Inferior parietal cortex (tissue), 1 donor: Measurements from ENCODE around the gene ELOA.
A peak's percentile ranks its signal among the peaks of the same experiment; 100 is the strongest.
"Not testable (repeated sequence)": the region's sequence is repeated elsewhere in the genome, so short reads cannot be mapped to it uniquely, and the experiment has no call there.

ENCODE experiments used
- DNase-seq: peaks from one replicate; pipeline ENCODE4 v3.0.0-alpha.2; 2016; ENCODE audit errors: extremely low spot score

ELOA gene

DNA sequence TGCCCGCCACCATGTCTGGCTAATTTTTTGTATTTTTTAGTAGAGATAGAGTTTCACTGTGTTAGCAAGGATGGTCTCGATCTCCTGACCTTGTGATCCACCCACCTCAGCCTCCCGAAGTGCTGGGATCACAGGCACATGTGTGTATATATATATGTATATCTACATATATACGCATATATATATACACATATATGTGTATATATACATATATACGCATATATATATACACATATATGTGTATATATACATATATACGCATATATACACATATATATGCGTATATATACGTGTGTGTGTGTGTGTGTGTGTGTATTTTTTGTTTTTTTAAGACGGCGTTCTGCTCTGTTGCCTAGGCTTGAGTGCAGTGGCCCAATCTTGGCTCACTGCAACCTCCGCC, 39.9 kb downstream of the ELOA start:
- not testable (repeated sequence) for DNase-seq

GRCh38 chr1:23784846-23785245, 41.6 kb downstream of the ELOA start:
- DNase-seq, result no peak

DNA sequence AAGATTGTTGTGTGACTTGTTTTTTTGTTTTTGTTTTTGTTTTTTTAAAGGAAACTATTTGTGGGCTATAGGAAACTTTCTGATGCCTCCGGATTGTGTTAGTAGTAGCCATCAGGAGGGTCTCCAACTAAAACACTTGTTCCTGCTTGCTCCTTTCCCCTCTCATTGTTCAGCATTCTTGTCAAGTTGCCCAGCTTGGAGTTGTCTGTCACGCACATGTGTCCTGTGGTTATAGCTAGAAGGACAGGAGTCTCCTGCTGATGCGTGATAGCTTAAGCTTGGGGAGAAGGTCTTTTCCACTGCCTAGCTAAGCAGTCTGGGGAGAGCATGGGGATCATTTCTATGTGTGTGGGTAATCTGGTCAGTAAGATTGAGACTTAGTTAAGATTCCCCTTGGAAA, 44.4 kb downstream of the ELOA start:
- DNase-seq, result no peak

DNA sequence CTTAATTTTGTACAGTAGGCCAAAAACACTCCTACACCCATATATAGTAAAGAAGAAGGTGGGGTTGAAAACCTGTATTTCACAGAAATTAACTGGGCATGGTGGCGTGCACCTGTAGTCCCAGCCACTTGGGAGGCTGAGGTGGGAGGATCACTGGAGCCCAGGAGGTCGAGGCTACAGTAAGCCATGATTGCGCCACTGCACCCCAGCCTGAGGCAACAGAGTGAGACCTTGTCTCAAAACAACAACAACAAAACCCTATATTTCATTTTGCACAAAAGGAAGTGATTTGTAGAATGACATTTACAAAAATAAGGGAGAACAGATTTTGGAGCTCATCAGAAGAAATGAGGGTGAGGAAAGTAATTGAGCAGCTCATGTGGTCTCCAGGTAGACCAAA, 45.4 kb downstream of the ELOA start:
- DNase-seq, result no peak

DNA sequence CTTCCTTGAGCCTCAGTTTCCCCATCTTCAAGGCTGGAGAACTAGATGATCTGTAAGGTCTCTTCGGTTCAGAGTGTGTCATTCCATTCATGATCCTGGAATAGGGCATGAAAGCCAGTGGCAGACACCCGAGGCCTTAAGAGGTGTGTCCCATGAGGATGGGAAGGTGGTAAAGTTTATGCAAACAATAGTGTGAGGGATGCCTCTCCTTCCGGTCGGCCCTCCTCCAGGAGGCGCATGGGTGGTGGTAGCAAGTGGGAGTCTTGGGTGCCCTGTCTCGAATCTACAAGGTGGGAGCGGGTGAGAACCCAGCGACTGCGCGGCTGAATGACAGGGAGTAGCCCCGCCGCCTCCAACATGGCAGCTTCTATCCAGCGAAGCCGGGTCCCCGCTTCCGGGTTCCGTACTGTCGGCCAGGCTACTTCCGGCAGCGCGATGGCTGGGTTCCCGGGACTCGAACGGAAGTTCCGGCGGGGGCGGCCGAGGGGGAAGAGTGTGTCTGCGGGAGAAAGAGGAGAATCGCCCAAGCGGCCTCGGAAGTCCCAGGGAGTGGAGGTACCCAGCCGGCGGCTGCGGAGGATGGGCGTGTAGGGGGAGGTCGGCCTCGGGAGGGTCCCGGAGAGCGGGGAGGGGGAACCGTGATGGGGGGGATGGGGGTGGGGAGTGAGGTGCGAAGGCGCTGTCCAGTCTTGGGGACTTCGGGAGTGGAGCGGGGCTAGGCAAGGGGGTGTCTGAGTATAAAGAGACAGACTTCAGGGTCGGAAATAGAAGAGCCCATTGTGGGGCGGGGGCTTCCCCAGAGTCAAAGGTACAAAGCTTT, 47.6 kb downstream of the ELOA start, which contains the start of gene LYPLA2:
LYPLA2 (plus strand) TSS at position 450 of the 820 bp plus-strand sequence. CDS start 1,538 bp downstream, outside the sequence.
- peak; percentile 95 for DNase-seq

- DNase-seq, result no peak
Observed at GRCh38 chr1:23791516-23792047, 48.3 kb downstream of the ELOA start.

GRCh38 chr1:23792151-23792945, 49.1 kb downstream of the ELOA start:
- no peak for DNase-seq

GRCh38 chr1:23793018-23793781, 49.9 kb downstream of the ELOA start:
- no peak for DNase-seq

DNA sequence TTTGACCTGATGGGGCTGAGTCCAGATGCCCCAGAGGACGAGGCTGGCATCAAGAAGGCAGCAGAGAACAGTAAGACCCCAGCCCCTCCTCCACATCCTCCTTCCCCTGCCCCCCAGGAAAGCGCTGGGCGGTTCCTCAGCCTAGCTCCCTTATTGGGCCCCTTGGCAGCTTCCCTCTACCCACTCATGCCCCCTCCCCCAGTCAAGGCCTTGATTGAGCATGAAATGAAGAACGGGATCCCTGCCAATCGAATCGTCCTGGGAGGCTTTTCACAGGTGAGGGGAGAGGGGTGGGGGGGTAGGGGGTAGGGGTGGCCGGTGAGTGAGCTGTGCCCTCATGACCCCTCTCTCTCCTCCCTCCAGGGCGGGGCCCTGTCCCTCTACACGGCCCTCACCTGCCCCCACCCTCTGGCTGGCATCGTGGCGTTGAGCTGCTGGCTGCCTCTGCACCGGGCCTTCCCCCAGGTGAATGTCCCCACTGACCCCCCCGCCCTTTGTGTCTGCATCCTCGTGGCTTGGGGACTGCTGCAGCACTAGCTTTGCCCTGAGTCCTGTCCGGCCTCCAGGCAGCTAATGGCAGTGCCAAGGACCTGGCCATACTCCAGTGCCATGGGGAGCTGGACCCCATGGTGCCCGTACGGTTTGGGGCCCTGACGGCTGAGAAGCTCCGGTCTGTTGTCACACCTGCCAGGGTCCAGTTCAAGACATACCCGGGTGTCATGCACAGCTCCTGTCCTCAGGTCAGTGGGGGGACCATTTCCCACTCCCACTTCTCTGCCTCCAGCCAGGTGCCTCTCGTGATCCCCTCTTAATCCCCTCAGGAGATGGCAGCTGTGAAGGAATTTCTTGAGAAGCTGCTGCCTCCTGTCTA, 50.8 kb downstream of the ELOA start:
- no peak for DNase-seq

GRCh38 chr1:23794732-23795182, 51.5 kb downstream of the ELOA start:
- not testable (repeated sequence) for DNase-seq

DNA sequence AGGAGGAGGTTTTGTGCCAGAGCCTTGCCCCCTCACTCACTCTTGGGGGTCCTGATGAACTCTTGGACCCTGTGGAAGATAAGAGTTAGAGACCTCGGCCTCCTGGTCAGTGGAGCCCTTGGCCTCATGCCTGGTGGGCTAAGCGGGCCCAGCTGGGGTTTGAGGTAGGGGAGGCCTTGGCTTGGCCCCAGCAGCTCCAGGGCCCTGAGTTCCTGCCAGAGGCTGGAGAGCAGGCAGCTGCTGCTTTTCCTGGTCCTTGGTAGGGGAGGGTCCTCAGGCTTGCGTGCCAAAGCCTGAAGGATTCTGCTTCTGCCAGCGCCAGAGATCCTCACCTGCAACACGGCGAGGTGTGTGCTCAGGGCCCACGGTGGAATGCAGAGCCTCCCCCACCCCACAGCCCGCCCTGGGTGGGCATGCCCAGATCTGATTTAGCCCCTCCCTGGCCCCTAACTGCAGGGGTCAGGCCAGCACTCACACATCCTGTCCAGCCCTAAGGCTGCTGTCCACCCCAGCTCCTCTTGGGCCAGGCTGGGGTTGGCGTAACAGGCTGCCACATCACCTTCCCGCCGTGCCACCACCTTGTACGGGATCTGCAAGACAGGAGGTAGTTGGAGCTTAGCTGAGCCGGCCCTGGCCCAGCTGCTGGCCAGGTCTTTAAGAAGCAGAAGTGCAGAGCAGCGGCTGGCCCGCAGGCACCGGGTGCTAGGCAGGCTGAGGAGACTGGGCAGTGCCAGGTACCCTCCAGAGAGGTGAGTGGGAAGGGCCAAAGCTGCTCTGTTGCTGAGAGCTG, 52.6 kb downstream of the ELOA start:
- DNase-seq, result no peak

- no peak for DNase-seq
Observed at GRCh38 chr1:23796466-23797271, 53.4 kb downstream of the ELOA start.

DNA sequence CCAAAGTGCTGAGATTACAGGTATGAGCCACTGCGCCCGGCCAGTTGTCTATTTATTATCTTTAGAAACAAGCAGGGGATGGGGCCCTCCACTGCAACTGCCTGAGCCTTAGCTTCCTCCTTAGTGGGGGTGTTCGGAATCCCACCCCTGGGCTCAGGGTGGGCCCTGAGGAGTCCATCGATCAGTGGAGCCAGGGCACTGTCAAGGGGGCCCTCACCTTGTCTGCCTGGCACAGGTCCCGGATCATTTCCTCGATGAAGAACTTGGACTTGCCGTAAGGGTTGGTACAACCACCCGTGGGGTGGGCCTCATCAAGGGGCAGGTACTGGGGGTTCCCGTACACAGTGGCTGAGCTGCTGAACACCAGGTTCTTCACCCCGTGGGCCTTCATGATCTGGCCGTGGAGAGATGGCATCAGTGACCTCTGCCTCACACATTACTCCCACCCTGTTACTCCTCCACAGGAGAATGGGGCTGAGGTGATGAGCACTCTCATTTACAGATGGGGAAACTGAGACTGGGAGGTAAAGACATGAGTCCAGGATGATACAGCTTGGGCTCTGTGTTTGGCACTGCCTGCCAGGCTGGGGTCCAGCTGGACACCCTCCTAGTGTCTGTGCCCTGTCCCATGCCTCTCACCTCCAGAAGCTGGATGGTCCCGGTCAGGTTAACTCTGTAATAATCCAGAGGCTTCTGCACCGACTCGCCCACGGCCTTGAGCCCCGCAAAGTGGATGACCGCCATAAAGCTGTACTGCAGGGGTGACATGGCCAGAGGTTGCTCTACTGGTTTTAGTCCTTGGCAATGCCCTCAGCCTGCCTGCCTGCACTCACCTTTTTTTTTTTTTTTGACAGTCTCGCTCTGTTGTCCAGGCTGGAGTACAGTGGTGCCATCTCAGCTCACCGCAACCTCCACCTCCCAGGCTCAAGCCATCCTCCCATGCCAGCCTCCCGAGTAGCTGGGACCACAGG, 54.5 kb downstream of the ELOA start:
- DNase-seq, result no peak

DNA sequence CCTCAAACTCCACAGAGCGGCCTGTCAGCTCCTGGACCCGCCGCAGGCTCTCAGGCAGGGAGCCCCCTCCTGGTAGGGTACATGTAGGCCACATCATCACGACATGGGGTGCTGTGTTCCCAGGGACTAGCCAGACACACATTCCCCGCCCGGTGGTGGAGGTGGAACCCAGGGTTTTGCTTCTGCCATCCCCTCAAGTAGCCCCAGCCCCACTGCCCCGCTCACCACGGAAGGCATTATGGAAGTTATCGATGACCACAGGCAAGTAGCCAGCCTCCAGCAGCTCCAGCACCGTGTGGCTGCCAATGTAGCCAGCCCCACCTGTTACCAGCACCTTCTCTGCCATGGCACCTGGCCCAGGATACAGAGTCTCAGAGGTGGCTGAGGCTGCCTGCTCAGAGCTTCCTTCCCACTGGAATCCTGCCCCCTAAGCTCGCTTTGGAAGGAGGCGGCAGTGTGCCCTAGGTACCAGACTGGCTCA, 55.4 kb downstream of the ELOA start:
- no peak for DNase-seq

DNA sequence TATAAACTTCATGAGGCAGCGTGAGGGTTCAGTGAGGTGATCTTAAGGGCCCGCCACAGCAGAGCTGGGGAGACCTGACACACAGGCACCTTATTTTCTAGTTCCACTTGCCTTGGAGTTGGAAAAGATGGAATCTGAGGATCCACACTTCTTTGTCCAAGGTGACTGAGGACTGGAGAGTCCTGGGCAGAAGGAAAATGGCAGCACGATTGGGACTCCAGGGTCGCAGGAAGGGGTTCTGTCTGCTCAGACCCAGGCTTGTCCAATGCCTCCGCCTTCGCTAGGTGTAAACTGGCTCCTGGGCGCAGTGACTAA, 55.9 kb downstream of the ELOA start:
- DNase-seq, result no peak

DNA sequence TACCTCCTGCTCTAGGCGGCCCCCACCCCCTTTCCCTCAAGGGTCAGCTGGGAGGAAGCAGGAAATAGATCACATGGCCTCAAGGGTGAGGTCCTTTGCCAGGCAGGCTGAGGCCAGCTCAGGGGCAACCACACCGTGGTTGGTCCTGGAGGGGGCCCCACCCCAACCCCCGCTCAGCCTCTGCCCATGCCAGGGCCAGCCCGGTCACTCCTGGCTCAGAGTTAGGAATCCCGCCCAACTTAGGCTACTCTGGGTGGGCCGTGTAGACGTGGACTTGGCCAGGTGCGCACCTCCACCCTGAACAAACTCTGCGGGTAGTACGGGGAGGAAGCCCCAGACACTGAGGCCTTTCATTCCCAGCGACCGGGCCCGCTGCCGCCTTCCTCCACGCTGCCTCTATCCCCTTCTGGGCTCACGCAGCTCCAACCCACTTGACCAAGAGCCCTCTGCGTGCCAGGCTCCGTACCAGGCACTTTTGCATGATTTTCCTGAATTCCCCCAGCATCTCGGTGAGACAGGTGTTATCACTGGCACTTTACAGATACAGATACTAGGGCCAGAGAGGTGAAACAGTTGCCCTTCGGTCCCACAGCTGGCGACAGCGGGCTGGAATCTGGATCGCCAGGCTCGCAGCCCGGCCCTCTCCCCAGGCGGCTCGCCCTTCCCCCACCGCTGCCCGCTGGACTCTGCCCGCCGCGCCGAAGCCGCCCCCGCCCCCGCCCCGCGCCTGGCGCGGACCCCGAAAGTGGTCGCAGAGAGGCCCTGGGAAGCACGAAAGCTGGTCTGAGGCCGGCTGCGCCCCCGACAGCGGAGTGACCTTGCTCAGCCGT, 56.5 kb downstream of the ELOA start:
- no peak for DNase-seq
